ENCODE results near the gene SLC28A1.

Gene SLC28A1

DNA sequence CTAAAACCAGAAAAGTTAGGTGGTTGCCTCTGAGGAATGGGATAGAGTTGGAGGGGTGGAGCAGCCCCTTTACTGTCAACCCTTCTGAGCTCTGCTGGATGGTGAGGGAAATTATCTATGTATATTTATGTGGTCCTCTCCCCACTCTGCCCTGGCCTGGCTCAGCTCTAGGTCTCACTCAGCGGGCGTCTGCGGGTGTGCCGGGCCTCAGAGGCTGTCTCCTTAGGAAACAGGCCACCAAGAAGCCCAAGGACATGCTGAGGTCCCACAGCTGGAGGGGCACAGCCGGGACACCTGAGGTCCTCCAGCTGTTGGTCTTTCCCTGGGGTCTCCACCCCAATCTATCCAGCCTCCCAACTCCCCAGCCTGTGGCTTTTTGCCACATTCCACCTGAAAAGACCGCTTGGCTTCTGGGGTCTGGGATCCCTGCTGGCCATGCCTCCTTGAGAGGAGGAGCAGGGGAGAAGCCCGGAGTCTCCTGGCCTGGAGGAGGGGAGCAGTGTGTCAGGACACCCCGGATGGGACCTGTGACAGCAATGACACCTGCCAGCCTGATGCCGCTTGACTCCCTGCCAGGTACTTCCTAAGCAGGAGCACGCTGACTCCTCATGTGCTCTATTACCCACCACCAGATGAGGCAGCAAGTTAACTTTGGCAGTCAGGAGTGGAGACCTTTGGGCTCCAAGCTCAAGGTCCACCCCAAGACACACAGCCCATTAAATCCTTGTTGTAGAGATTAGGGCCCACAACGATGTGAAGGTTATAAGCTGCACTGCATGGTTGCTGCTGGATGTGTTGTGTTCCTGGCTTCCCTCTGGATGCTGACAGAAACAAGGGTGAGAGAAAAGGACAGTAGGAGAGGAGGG lies at the start of gene SLC28A1:
SLC28A1 (plus strand) TSS at position 747 of the 866 bp plus-strand sequence. CDS start 3,099 bp downstream, outside the sequence.
- no peak for DNase-seq

DNA sequence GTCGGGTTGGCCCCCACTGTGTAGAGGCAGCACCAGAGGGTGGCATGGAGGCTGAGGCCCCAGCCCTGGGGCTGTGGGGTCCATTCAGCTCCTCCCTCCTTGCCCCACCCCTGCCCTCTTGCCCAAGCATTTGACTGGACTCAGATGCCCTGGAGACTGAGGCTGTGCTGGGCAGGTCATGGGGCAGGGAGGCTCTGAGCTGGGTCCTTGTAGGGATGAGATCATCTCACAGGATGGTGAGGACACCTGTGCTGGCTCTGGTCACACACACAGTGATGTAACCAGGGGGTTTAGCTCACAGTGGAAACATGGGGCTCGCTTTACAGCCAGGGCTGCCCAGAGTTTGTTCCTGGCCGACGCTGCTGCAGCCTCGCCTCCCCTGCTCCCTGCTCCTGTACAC lies 49.5 kb upstream of the SLC28A1 start:
- no peak for DNase-seq

- DNase-seq = no peak
Observed at GRCh38 chr15:84835661-84836337, 48.7 kb upstream of the SLC28A1 start.

DNA sequence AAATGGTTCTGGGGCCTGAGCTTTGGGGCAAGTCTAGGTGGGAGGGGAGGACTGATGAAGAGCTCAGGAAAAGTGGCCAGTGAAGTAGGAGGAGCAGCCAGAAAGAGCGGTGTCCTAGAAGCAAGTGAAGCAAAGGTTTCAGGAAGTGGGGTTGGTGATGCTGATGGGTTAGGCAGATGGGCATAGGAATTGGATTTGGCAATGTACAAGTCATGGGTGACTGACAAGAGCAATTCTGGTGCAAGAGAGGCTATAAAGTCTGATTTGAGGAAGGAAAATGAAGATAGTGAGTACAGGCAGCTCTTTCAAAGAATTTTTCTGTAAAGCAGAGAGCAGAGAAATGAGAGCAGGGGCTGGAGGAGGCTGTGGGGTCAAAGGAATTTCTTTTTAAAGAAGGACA lies 47.6 kb upstream of the SLC28A1 start:
- DNase-seq = no peak

DNA sequence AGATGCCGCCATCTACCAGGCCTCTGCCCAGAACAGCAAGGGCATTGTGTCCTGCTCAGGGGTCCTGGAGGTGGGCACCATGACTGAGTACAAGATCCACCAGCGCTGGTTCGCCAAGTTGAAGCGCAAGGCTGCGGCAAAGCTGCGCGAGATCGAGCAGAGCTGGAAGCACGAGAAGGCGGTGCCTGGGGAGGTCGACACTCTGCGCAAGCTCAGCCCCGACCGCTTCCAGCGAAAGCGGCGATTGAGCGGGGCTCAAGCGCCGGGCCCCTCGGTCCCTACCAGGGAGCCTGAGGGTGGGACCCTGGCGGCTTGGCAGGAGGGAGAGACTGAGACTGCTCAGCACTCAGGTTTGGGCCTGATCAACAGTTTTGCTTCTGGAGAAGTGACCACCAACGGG lies 44.7 kb upstream of the SLC28A1 start:
- no peak for DNase-seq

GRCh38 chr15:84840255-84840654 lies 44.2 kb upstream of the SLC28A1 start:
- DNase-seq = no peak

DNA sequence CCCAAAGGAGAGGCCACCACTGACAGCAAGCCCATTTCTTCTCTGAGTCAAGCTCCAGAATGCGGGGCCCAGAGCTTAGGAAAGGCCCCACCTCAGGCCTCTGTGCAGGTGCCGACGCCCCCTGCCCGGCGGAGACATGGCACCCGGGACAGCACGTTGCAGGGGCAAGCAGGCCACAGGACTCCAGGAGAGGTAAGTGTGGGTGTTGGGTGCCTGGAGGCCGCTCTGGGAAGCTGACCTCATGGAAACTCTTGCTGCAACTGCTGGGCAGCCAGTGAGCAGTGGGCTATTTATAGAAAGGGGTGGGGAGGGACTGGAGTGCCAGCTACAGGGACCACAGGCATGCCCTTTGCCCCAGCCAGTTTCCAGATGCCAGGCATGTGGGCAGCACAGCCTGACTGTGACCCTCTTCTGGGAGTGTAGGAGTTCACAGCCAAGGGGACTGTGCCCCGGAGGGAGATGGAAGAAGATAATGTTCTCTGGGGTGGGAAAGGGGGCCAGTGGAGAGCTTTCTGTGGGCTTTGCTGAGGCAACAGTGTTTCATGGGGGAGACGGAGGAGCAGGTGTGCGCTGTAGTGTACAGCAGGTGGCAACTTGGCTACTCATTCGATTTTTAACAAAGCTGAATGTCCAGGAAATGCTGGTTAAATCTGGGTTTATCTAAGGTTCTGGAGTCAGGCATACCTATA lies 43.6 kb upstream of the SLC28A1 start:
- DNase-seq = no peak

- DNase-seq = no peak
Observed at GRCh38 chr15:84842781-84843180, 41.7 kb upstream of the SLC28A1 start.

DNA sequence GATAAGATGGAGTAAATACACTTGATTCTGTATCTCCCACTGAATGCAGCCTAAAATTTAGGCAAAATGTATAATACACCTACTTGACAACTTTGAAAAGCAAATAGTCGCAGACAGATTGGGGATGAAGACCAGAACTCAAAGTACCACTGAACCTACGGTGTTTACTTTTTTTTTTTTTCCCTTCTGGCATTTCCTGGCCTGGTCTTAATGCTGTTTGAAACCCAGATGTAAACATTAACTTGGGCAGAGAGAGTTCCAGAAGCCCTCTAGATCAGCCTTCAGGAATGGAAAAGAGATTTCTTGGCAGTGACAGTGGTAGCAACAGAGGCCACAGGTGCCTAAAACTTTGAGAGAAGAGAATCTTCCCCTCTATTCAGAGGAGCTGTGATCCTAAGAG lies 39.5 kb upstream of the SLC28A1 start:
- DNase-seq = no peak

GRCh38 chr15:84845631-84846030 lies 38.8 kb upstream of the SLC28A1 start:
- peak; percentile 75 for DNase-seq

DNA sequence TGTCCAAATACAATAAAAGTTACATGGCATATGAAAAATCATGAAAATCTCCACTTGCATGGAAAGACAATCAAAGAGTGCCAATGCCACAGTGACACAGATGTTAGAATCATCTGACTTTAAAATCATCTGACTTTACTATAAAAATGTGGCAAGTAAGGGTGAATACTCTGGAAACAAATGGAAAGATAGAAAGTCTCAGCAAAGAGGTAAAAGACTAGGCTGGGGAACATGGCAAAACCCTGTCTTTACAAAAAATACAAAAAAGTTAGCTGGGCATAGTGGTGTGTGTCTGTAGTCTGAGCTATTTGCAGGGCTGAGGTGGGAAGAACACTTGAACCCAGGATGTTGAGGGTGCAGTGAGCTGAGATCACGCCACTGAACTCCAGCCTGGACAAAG lies 38.2 kb upstream of the SLC28A1 start:
- no peak for DNase-seq

GRCh38 chr15:84847382-84847781 lies 37.1 kb upstream of the SLC28A1 start:
- no peak for DNase-seq

DNA sequence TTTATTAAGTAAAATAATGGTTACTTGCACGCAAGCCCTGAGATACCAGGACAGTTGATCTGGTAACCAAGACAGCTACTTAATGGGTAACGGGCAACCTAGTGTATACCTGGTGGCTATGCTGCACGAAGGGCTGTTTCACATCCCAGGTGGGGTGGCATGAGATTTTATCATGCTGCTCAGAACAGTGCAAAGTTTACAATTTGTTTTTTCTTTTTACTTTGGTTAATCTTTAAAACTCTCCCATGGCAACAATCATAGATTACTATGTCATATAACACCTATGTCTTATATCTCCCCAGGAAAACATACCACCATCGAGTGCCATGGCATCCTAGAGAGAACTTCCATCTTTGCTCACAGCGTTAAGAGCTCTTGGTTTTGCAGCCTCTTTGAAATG lies 32.2 kb upstream of the SLC28A1 start:
- DNase-seq = no peak

DNA sequence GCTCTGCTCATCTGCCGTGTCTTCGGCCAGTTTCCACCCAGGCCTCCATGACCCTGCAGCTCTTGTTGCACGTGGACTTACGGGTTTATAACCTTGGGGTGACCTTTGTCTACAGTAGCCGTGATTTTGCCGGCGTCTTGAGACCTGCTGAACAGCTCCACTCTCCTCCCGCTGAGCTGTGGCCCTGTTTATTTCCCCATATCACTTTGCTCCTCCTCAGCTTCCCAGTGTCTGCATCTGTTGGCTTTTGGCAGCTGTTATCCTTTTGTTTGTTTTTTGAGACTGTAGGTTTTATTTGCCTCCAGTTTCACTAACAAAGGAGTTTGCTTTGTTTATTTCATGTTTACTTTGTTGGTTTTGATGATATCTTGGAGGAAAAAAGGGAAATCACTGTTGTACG lies 29.3 kb upstream of the SLC28A1 start:
- no peak for DNase-seq

GRCh38 chr15:84855765-84856164 lies 28.7 kb upstream of the SLC28A1 start:
- no peak for DNase-seq

GRCh38 chr15:84856731-84857417 lies 27.6 kb upstream of the SLC28A1 start:
- DNase-seq = no peak

- DNase-seq = no peak
Observed at GRCh38 chr15:84857418-84858004, 27.0 kb upstream of the SLC28A1 start.

GRCh38 chr15:84858231-84858630 lies 26.2 kb upstream of the SLC28A1 start:
- no peak for DNase-seq

- DNase-seq = no peak
Observed at GRCh38 chr15:84859144-84859543, 25.3 kb upstream of the SLC28A1 start.

- DNase-seq = no peak
Observed at GRCh38 chr15:84859651-84860050, 24.8 kb upstream of the SLC28A1 start.

- DNase-seq = no peak
Observed at GRCh38 chr15:84861781-84862180, 22.7 kb upstream of the SLC28A1 start.

DNA sequence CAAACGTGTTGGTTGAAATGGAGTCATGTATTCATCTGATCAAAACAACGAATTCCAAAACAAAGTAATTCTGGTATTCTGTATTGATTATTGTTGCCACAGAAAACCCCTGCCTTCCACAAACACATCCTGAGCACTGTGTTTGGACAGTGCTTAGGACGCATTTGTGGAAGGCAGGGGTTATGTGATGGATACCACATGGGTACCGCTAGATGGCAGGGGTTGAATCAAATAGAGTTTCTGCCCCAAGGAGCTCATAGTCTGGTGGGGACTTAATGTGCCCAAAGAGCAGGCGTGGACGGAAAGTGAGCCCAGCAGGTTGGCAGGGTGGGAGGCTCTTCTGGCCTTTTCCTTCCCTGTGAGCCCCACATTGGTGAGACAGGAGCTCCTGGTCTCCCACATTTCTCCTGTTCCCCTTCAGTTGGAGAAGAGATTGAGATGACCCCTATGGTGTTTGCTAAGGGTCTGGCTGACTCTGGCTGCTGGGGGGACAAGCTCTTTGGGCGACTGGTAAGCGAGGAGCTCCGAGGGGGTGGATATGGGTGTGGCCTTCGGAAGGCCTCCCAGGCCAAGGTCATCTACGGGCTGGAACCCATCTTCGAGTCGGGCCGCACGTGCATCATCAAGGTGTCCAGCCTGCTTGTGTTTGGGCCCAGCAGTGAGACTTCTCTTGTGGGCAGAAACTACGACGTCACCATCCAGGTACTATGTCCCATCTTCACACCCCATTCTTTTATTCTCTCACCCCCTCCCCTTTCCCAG lies 22.1 kb upstream of the SLC28A1 start:
- DNase-seq = no peak
